NCI-H2196 (cell line): ENCODE measurements around the gene SIDT1.

Source experiments
- DNase-seq: peaks from one replicate; lab custom pipeline; 2025; ENCODE audit not compliant: unreplicated experiment; lab: John Stamatoyannopoulos, UW

The SIDT1 gene

GRCh38 chr3:113541519-113541918 lies 9.2 kb downstream of the SIDT1 start:
- DNase-seq, result no peak

DNA sequence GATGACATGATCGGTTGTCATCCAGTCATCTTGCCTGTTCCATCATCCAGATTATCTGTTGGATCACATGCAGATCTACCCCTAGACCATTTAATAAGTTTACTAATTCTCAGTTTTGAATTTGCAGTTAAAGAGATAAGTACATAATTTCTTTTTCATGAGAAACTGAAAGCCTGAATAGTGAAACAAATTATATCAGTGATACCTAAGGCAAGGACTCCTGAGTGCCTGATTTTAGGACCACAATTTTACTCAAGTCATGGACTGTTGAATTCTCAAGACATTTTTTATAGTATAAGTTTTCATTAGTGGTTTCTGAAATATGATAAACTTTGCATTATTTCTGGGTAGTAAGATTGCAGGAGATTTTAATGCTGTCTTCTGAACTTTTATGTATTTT lies 13.2 kb downstream of the SIDT1 start:
- DNase-seq, result no peak

- DNase-seq, result no peak
Measured at GRCh38 chr3:113546414-113546893, 14.1 kb downstream of the SIDT1 start.

DNA sequence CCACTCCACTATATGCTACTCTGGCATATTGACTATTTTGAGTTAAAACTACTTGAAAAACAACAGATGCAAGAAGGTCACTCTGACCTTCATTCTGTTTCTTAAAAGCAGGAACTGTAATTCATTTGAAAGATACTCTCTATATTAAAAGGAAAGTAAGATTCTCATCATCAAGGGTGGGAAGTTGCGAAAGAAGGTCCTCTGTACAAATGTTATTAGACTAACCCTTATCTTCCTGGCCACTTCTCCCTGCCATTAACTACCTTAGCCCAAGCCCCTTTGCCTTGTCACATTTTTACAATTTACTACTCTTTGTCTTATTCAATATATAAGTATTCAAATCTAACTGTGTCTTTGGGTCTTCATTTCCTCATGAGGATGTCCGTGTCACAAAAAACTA lies 16.1 kb downstream of the SIDT1 start:
- no peak for DNase-seq

DNA sequence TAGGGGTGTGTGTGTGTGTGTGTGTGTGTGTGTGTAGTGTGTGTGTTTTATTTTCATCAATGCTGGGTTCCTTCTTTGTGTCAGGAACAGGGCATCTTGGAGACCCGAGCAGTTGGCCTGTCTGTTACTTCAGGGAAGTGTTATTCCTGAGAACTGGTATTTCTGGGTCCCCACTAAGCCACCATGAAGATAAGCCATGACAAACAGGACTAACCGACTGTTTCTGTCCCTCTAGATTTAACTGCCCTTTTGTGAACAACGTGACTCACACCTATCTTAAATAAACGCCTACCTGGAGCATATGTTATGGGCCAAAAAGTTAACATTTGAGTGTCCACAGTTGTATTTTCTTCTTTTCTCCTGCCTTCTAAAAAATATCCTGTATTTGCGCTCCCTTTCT lies 19.5 kb downstream of the SIDT1 start:
- no peak for DNase-seq

DNA sequence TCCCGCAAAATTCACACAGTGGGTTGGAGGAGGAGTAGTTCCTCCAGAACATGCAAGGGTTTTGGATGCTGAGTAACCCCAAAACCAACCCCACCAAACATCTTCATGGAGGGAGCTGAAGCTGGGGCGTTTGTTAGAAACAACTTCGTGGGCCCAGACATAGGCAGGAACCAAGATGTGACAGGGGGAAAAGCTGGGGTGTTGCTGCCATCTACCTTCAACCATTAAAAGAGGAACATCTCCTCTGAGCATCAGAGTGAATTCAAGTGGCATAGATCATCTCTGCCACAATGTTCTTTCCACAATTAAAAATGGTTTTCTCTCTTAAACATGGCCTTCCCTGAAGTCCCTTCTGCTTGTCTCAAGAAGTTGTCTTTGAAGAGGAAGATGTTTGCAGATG lies 20.5 kb downstream of the SIDT1 start:
- no peak for DNase-seq

DNA sequence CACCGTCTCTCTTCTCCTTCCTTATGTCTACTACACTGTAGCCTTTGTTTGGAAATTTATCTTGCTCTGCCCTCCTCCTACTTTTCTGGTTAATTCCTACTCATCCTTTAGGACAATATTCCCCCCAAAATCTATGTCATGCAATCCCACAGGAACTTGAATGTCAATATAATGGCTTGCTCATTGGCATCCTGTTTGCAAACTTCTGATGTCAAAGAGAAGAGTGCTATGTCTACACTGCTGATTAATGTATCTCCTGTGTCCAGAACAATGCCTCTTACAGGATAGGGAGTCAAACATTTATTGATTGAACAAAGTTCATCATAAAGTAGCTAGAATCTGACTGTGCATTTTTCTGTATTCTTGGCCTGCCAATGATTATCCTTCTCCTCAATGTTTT lies 22.8 kb downstream of the SIDT1 start:
- no peak for DNase-seq

DNA sequence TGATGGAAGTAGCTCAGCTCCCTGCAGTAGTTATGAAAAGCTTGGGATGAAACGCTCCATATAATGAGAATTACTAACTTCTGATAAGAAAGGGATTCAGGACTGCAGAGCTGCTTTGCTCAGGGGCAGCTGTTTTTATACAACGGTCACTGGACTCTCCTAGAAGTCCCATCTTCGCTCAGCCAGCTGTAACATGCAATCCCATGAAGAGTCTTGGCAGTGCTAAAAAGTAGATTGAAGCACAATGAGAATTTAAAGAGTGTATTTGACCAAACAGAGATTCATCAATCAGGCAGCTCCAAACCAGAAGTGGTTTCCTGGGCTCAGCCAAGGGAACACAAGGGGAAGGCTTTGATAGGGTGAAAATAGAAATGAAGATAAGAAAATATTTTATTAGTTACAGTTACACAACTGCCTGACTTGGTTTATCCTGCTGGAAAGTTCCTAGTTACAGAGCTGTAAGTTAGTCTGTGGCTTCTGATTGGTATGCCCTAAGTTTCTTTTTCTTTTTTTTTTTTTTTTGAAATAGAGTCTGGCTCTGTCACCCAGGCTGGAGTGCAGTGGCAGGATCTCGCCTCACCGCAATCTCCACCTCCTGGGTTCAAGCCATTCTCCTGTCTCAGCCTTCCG lies 24.1 kb downstream of the SIDT1 start:
- DNase-seq, result no peak

GRCh38 chr3:113556946-113557335 lies 24.6 kb downstream of the SIDT1 start:
- no peak for DNase-seq

- no peak for DNase-seq
Measured at GRCh38 chr3:113557374-113557773, 25.0 kb downstream of the SIDT1 start.

DNA sequence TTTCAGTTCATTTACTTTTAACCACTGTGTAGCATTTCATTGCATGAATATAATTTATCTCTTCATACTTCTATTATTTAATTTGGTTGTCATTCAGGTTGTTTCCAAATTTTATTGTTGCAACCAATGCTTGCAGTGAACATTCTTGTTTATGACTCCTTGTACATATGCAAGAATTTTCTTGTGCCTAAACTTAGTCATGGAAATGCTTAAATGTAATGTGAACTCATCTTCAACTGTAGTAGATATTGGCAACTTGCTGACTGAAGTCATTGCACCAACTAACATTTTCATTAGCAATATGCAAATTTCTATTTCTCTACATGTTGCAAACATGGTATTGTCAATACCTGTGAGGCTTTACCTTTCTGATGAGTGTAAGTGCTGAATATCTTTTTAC lies 26.7 kb downstream of the SIDT1 start:
- DNase-seq, result no peak

- no peak for DNase-seq
Measured at GRCh38 chr3:113560271-113560670, 27.9 kb downstream of the SIDT1 start.

DNA sequence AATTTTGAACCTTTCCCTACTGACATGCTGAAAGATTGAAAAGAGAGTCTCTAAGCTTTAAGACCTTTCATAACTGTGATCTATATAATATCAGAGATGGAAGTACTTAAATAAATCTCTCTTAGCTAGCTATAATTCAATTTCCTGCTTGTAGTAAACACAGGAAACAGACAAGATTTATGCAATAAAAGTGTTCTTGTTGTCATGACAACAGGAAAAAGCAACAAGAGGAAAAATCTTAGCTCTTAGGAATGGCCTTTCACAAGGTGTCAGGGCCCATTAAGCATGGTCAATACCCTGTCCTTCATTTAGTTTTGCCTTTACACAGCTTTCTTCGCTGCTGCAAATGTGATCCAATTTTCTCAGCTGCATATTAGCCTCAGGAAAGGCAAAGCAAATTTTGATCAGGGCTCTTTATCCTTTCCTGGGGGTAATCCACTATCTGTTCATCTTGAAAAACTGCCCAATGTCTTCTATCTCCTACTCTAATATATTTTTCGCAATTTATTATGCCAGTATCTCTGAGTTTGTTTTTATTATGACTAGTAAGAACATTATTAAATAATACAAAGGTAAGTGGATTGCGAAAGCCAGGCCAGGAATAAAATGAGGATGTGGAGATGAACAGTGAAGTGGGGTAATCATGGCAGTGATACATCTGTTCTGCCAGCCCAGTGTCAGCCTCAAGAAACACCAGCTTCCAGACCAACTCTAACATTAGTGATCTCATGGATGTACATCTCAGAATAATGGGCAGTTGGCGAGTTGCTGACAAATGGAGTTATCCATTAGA lies 28.7 kb downstream of the SIDT1 start:
- no peak for DNase-seq

GRCh38 chr3:113565555-113565954 lies 33.2 kb downstream of the SIDT1 start:
- no peak for DNase-seq

DNA sequence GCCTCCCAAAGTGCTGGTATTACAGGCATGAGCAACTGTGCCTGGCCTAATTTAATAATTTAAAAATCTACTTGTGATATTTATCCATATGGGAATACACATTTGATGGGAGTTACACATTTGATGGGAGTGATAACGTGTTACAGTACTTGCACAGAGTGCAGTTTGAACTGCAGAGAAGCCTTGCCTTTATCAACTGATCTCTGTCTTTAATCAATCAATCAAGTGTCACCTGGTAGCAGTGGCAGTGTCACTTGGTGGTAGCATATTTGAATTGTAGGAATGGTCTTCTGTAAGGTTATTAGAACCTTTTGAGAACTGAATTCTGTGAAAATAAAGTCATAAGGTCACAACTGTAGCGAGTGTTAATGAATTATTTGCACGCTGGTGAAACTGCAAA lies 37.8 kb downstream of the SIDT1 start:
- no peak for DNase-seq

GRCh38 chr3:113571360-113571759 lies 39.0 kb downstream of the SIDT1 start:
- no peak for DNase-seq

DNA sequence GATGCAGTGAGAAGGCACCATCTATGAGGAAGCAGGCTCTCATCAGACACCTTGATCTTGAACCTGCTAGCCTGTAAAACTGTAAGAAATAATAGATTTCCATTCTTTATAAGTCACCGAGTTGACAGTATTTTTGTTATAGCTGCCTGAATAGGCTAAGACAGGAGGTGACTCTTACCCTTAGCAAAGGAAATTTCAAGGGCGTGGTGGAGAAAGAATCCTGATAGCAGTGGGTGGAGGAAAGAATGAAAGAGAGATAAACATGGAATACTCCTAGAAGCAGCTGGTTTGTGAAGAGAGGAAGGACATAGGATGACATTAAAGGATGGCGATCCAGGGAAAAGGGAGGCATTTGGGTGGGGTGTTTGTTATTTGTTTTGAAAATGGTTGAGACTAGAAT lies 41.4 kb downstream of the SIDT1 start:
- DNase-seq, result no peak

DNA sequence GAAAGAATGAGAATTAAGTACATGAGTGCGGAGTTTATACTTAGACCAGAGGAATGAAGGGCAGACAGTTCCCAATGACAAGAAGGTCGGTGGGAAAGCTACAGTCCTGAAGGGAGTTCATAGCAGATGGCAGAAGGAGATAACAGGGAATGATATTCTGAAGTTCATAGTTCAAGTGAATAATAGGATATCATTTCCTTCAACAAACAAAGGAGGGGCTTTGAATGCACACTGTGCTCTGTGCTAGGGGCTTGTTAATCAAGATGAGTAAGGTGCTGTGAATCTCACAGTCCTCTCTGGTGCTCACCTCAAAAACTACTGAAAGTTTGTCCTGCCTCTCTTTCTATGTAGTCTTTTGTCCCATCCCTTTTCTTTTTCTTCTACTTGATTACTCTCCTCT lies 41.9 kb downstream of the SIDT1 start:
- DNase-seq, result no peak

DNA sequence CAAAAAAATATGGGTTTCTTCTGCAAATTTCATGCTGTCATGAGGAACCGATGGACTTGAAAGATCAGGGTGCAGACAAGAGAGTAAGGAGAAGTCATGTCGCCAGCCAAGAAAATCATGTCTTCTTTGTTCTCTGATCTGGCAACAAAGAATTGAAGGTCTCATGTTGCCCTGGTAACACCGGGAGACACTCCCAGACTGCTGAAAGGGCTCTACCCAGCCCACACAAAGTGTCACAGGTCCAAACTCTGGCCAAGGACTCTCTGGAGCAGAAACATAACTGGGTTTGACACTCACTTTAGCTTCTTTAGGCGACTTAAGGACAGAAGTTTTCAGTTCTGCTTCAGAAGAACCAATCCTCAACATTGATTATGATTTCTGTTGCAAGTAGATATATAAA lies 42.9 kb downstream of the SIDT1 start:
- DNase-seq, result peak; percentile 67

DNA sequence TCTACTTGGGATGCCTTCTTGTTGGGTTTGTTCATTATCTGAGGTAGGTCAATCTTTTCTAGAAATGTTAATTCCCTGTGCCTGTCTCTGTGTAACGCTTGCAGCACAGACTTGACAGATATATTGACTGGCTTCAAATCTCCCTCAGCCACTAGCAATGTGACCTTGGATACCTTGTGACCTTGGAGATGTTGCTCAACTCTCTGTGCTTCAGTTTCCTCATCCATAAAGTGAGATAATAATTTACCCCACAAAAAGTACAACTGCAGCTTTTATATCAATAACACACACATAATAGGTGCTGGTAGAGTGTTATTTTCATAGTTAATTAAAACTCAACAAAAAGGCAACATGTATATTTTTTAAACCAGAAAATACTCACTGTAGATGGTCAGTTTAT lies 52.9 kb downstream of the SIDT1 start:
- no peak for DNase-seq

DNA sequence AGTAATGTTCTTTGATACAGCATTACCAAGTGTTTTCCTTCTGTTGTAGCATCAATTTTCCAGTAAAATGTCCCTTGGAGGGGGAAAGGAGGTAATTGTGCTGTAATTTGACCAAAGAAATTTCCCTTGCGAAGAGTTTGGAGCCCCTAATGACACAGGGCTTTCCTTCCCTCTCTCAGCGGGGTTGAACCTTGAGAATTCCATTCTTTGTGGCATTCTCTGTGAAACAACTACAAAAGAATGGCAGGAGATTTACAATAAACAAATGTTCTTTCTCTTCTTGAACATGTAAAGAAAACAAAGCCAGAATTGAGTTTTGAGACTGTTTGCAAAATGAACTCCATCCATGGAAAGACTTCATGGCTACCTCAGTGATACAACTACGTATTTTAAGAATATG lies 53.4 kb downstream of the SIDT1 start:
- no peak for DNase-seq

GRCh38 chr3:113588806-113589205 lies 56.5 kb downstream of the SIDT1 start:
- no peak for DNase-seq

DNA sequence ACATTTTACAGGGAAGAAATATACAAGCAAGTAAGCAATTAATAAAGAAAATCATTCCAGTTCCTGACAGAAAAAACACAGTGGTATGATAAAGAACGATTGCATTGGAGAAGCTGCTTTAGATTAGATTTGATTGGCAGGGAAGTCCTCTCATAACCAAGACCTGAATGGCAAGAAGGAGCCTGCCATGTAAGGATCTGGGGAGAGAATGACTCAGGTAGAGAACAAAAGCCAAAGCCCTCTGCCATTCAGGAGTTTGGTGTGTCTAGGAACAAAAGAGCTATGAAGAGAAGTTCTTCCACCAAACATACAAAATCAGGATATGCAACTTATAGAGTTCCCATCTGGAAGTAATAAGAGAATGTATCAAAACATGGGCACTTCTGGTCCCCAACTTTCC lies 57.6 kb downstream of the SIDT1 start:
- no peak for DNase-seq
